IPS DF 6.9 (cell line): ENCODE measurements around the gene FEZF1.
"Not testable (repeated sequence)": the region's sequence is repeated elsewhere in the genome, so short reads cannot be mapped to it uniquely, and the experiment has no call there.

ENCODE experiments used
- DNase-seq: peaks from one replicate; pipeline ENCODE4 v3.0.0-alpha.2; 2013; ENCODE audit warnings: low read depth, low spot score
- H3K27ac ChIP-seq: one replicate; pipeline ENCODE4 v1.5.1; 2013; ENCODE audit warnings: low read length, control low read depth
- H3K27me3 ChIP-seq: 2 replicates; pipeline ENCODE4 v1.6.1; 2013; ENCODE audit warnings: mild to moderate bottlenecking, low read length; ENCODE audit not compliant: control insufficient read depth, insufficient read depth
- H3K36me3 ChIP-seq: 2 replicates; pipeline ENCODE4 v1.6.1; 2013; ENCODE audit warnings: low read length; ENCODE audit not compliant: control insufficient read depth, insufficient read depth
- H3K4me1 ChIP-seq: 2 replicates; pipeline ENCODE4 v1.6.1; 2013; ENCODE audit warnings: low read length; ENCODE audit not compliant: control insufficient read depth, insufficient read depth
- H3K4me3 ChIP-seq: 2 replicates; pipeline ENCODE4 v1.5.1; 2013; ENCODE audit warnings: mild to moderate bottlenecking, low read length
- H3K9me3 ChIP-seq: 2 replicates; pipeline ENCODE4 v1.6.1; 2013; ENCODE audit warnings: low read length, inconsistent platforms; ENCODE audit not compliant: control insufficient read depth, insufficient read depth
- WGBS: extraction: QIAGEN DNeasy Blood & Tissue Kit; methylation state at CpG from one replicate; pipeline ENCODE4 v1.1.7; 2013; ENCODE audit warnings: mixed read lengths, missing lambda C conversion rate; ENCODE audit not compliant: insufficient read length, insufficient coverage; 5-methylcytosine and 5-hydroxymethylcytosine counted together

FEZF1 gene

GRCh38 chr7:122300211-122300932, 4.2 kb downstream of the FEZF1 start:
- no peak for DNase-seq

GRCh38 chr7:122299624-122300210, 4.8 kb downstream of the FEZF1 start:
- Histone ChIP-seq H3K36me3 (no peaks in the 10 kb centered on the region), H3K9me3 (no peaks in the 10 kb centered on the region), H3K4me1 (peaks cover 4% of the 10 kb centered on the region; the same call in 1 of the 2 replicates), H3K4me3 (peak overlapping the region; percentile 44; the same call in 1 of the 2 replicates), H3K27ac (no peak overlapping the region), H3K27me3 (peaks cover 49% of the 10 kb centered on the region)
- no peak for DNase-seq
- WGBS: no CpG with 5 or more reads among the region's 32 CpGs

More at GRCh38 chr7:122300211-122300932, 4.2 kb downstream of the FEZF1 start:
- Histone ChIP-seq H3K9me3 (no peaks in the 10 kb centered on the region), H3K4me3 (peak overlapping the region; percentile 44; the same call in 1 of the 2 replicates), H3K4me1 (peaks cover 4% of the 10 kb centered on the region; the same call in 1 of the 2 replicates), H3K36me3 (no peaks in the 10 kb centered on the region), H3K27ac (no peak overlapping the region), H3K27me3 (peaks cover 54% of the 10 kb centered on the region)
- WGBS: no CpG with 5 or more reads among the region's 43 CpGs

- Histone ChIP-seq H3K27me3 (peaks cover 46% of the 10 kb centered on the region), H3K27ac (no peak overlapping the region), H3K9me3 (no peaks in the 10 kb centered on the region), H3K4me1 (peaks cover 3% of the 10 kb centered on the region; the same call in 1 of the 2 replicates), H3K36me3 (no peaks in the 10 kb centered on the region), H3K4me3 (no peak overlapping the region)
- WGBS: no CpG with 5 or more reads among the region's 2 CpGs
- DNase-seq: no peak
These were observed 5.9 kb downstream of the FEZF1 start for GRCh38 chr7:122298618-122299017.

GRCh38 chr7:122298131-122298530, 6.4 kb downstream of the FEZF1 start:
- no peak overlapping the region for H3K4me3 ChIP-seq
- WGBS: no CpG with 5 or more reads among the region's 2 CpGs
- no peak overlapping the region for H3K27ac ChIP-seq
- H3K4me1 ChIP-seq: peaks cover 3% of the 10 kb centered on the region; the same call in 1 of the 2 replicates
- no peaks in the 10 kb centered on the region for H3K9me3 ChIP-seq
- DNase-seq: no peak
- H3K36me3 ChIP-seq: no peaks in the 10 kb centered on the region
- H3K27me3 ChIP-seq: peaks cover 43% of the 10 kb centered on the region

GRCh38 chr7:122291189-122291588, 13.4 kb downstream of the FEZF1 start:
- Histone ChIP-seq H3K27me3 (no peaks in the 10 kb centered on the region), H3K27ac (no peak overlapping the region), H3K4me1 (no peaks in the 10 kb centered on the region), H3K9me3 (no peaks in the 10 kb centered on the region), H3K4me3 (no peak overlapping the region), H3K36me3 (no peaks in the 10 kb centered on the region)
- WGBS: no CpG with 5 or more reads among the region's 2 CpGs
- DNase-seq: no peak

GRCh38 chr7:122290476-122290875, 14.1 kb downstream of the FEZF1 start:
- Histone ChIP-seq H3K4me1 (no peaks in the 10 kb centered on the region), H3K27ac (no peak overlapping the region), H3K36me3 (no peaks in the 10 kb centered on the region), H3K4me3 (no peak overlapping the region), H3K9me3 (no peaks in the 10 kb centered on the region), H3K27me3 (no peaks in the 10 kb centered on the region)
- no peak for DNase-seq
- WGBS: no CpG with 5 or more reads among the region's 1 CpG

- Histone ChIP-seq H3K4me3 (no peak overlapping the region), H3K27me3 (no peaks in the 10 kb centered on the region), H3K36me3 (no peaks in the 10 kb centered on the region), H3K4me1 (no peaks in the 10 kb centered on the region), H3K27ac (no peak overlapping the region), H3K9me3 (no peaks in the 10 kb centered on the region)
- no CpG with 5 or more reads among the region's 1 CpG for WGBS
- DNase-seq: no peak
These were observed 15.1 kb downstream of the FEZF1 start for GRCh38 chr7:122289426-122289825.

- not testable (repeated sequence) for H3K36me3 ChIP-seq, H3K9me3 ChIP-seq, DNase-seq, H3K4me3 ChIP-seq, H3K27ac ChIP-seq, H3K4me1 ChIP-seq, H3K27me3 ChIP-seq
- no CpG with 5 or more reads among the region's 24 CpGs for WGBS
These were observed 19.9 kb downstream of the FEZF1 start for GRCh38 chr7:122284608-122285007.

- Histone ChIP-seq H3K4me3 (no peak overlapping the region), H3K27ac (no peak overlapping the region), H3K27me3 (no peaks in the 10 kb centered on the region), H3K4me1 (peaks cover 3% of the 10 kb centered on the region; the same call in 1 of the 2 replicates), H3K36me3 (no peaks in the 10 kb centered on the region), H3K9me3 (no peaks in the 10 kb centered on the region)
- no peak for DNase-seq
- no CpG with 5 or more reads among the region's 2 CpGs for WGBS
These were observed 31.4 kb downstream of the FEZF1 start for GRCh38 chr7:122273117-122273516.

GRCh38 chr7:122269241-122269640, 35.3 kb downstream of the FEZF1 start:
- H3K4me3 ChIP-seq: no peak overlapping the region
- H3K27me3 ChIP-seq: no peaks in the 10 kb centered on the region
- H3K9me3 ChIP-seq: no peaks in the 10 kb centered on the region
- no peaks in the 10 kb centered on the region for H3K36me3 ChIP-seq
- H3K27ac ChIP-seq: no peak overlapping the region
- DNase-seq: no peak
- no CpG with 5 or more reads among the region's 1 CpG for WGBS
- H3K4me1 ChIP-seq: peaks cover 3% of the 10 kb centered on the region; the same call in 1 of the 2 replicates
